K562 (cell line): Measurements from ENCODE around the gene C18orf63. TPM values are rescaled to one million over a fixed set of nuclear protein-coding genes. Genes with fewer than 3 reads are reported as not detected.
A peak's percentile ranks its signal among the peaks of the same experiment; 100 is the strongest.

Experiments used
- AFF4 ChIP-seq: sonication (generic); formaldehyde crosslinking; IDR thresholded peaks from 2 replicates; pipeline ENCODE4 v1.8.0; 2023; ENCODE audit warnings: mild to moderate bottlenecking, missing genetic modification reagents
- CBX5 ChIP-seq: IDR thresholded peaks from 2 replicates; pipeline ENCODE4 v1.6.1; 2014; ENCODE audit warnings: low read depth, borderline replicate concordance
- GTF2B ChIP-seq: IDR thresholded peaks from 2 replicates; pipeline ENCODE4 v1.6.1; 2011; ENCODE audit not compliant: insufficient read length; ENCODE audit errors: extremely low read depth
- HBP1 ChIP-seq: fragments of 450-650 bp; formaldehyde crosslinking; IDR thresholded peaks from 2 replicates; pipeline ENCODE4 v1.4.0; 2022; ENCODE audit warnings: missing genetic modification characterization
- HMG20A ChIP-seq: fragments of 450-650 bp; formaldehyde crosslinking; conservative IDR thresholded peaks from 2 replicates; pipeline ENCODE4 v1.4.0; 2020; ENCODE audit warnings: mild to moderate bottlenecking, mixed read lengths
- HOMEZ ChIP-seq: fragments of 250-450 bp; sonication (Bioruptor Pico); IDR thresholded peaks from 2 replicates; pipeline ENCODE4 v1.4.0; 2020; ENCODE audit warnings: mild to moderate bottlenecking, moderate library complexity
- ILF3 ChIP-seq: fragments of 450-650 bp; IDR thresholded peaks from 2 replicates; pipeline ENCODE4 v1.6.1; 2018; ENCODE audit warnings: antibody characterized with exemption, mild to moderate bottlenecking, moderate library complexity, borderline replicate concordance
- L3MBTL2 ChIP-seq: fragments of 450-650 bp; IDR thresholded peaks from 2 replicates; pipeline ENCODE4 v1.6.1; 2016; ENCODE audit warnings: mild to moderate bottlenecking, moderate library complexity
- LARP7 ChIP-seq: fragments of 450-650 bp; IDR thresholded peaks from 2 replicates; pipeline ENCODE4 v1.6.1; 2016
- NFIX ChIP-seq: fragments of 250-450 bp; sonication (Bioruptor Pico); IDR thresholded peaks from 2 replicates; pipeline ENCODE4 v1.4.0; 2020; ENCODE audit warnings: low read depth, mild to moderate bottlenecking, moderate library complexity
- PML ChIP-seq: IDR thresholded peaks from 2 replicates; pipeline ENCODE4 v1.6.1; 2012; ENCODE audit warnings: low read length, inconsistent platforms
- POLR3G ChIP-seq: IDR thresholded peaks from 2 replicates; pipeline ENCODE4 v1.6.1; 2011; ENCODE audit not compliant: insufficient read length, insufficient replicate concordance; ENCODE audit errors: extremely low read depth
- RFX7 ChIP-seq: fragments of 250-450 bp; sonication (Bioruptor Pico); IDR thresholded peaks from 2 replicates; pipeline ENCODE4 v1.5.1; 2021; ENCODE audit warnings: mild to moderate bottlenecking
- ZBTB33 ChIP-seq: sonication (generic); formaldehyde crosslinking; IDR thresholded peaks from 2 replicates; pipeline ENCODE4 v1.8.1; 2023; ENCODE audit warnings: mild to moderate bottlenecking, missing genetic modification reagents
- ZBTB5 ChIP-seq: fragments of 450-650 bp; IDR thresholded peaks from 2 replicates; pipeline ENCODE4 v1.6.1; 2017; ENCODE audit warnings: antibody characterized with exemption
- ZC3H8 ChIP-seq: fragments of 450-650 bp; IDR thresholded peaks from 2 replicates; pipeline ENCODE4 v1.6.1; 2017
- ZNF780A ChIP-seq: fragments of 250-450 bp; sonication (Bioruptor Pico); IDR thresholded peaks from 2 replicates; pipeline ENCODE4 v1.5.0; 2021; ENCODE audit warnings: mild to moderate bottlenecking
- polyA plus RNA-seq, 8 experiments: library from polyadenylated mRNA; depleted of rRNA in 4 of 8; stranded (reverse) in 5 of 8; unstranded in 3 of 8; fragments of >200 nt; fragmentation: Nextera tagmentation in 2 of 8; fragmentation: Illumina TruSeq in 1 of 8; extraction: Ambion mirVana in 2 of 8; extraction: Trizol in 1 of 8; gene quantifications; 2 replicates each; pipeline versions ENCODE4 v1.2.1 to v1.2.3, GENCODE V29; 2011 to 2014; ENCODE audit warnings: inconsistent platforms in 1 of 8, missing spikeins in 1 of 8
- total RNA-seq, 7 experiments: library from RNA; depleted of rRNA in 6 of 7; stranded (reverse); fragments of >200 nt in 6 of 7; fragmentation: Illumina TruSeq in 2 of 7; extraction: Trizol in 2 of 7; gene quantifications; 2 replicates each; pipeline versions ENCODE4 v1.2.1 to v1.2.3, GENCODE V29; 2011 to 2021; ENCODE audit warnings: low replicate concordance in 1 of 7

Gene C18orf63
- total and polyA plus RNA-seq, 9 of the 15 experiments (the other 6 are each of a cell fraction or from before 2014, with no cell fraction given) = not detected

- TF ChIP-seq AFF4 (CRISPR knock-in tag) (no peak), ZC3H8 (no peak), POLR3G (no peak), HOMEZ (CRISPR knock-in tag) (no peak), GTF2B (no peak), HBP1 (CRISPR knock-in tag) (no peak), HMG20A (CRISPR knock-in tag) (no peak), NFIX (CRISPR knock-in tag) (no peak), L3MBTL2 (0 out of 2 replicates have a peak, but pooled peaks have one; percentile 26), ZBTB5 (no peak), CBX5 (no peak), LARP7 (no peak), ZNF780A (CRISPR knock-in tag) (no peak), PML (no peak), ZBTB33 (CRISPR knock-in tag) (no peak), RFX7 (CRISPR knock-in tag) (no peak), ILF3 (no peak)
Observed at GRCh38 chr18:74291771-74292540, 23.7 kb upstream of the C18orf63 start, which contains the start of gene CYB5A (continued).
